Measurements from ENCODE around the gene FAM181A. TPM values are rescaled to one million over a fixed set of nuclear protein-coding genes. Genes with fewer than 3 reads are reported as not detected.

Gene FAM181A
- total and polyA plus RNA-seq, 9 donors: 0.37 to 4.9 (median 0.82) TPM; not detected in 4

GRCh38 chr14:93891756-93892504, 35.2 kb upstream of the FAM181A start:
- H3K36me3 ChIP-seq: no peaks in the 10 kb centered on the region
- TF ChIP-seq POLR2A (IDR thresholded peaks at IDR 0.05) (no peak), EP300 (IDR thresholded peaks at IDR 0.05) (no peak), CTCF (IDR thresholded peaks at IDR 0.05) (no peak)
- H3K27me3 ChIP-seq: no peaks in the 10 kb centered on the region
- 77 to 80% (median 78%) methylated on average over 15 of the region's 15 CpGs for WGBS, 3 donors
- peaks cover 3% of the 10 kb centered on the region for H3K4me1 ChIP-seq (ENCODE audit: insufficient read depth)
- no peak overlapping the region for H3K27ac ChIP-seq
- no peak for DNase-seq
- no peak overlapping the region for H3K4me3 ChIP-seq
- no peaks in the 10 kb centered on the region for H3K9me3 ChIP-seq
- intact Hi-C loops (cut with DNase I): loop anchor here in 3 of 4 donors (5.0 to 10.0 kb wide), 3 partner anchors 97 to 237 kb away; no protein-coding TSS in a partner anchor

GRCh38 chr14:93892505-93892839, 34.7 kb upstream of the FAM181A start:
- Histone ChIP-seq H3K4me3 (no peak overlapping the region), H3K27me3 (no peaks in the 10 kb centered on the region), H3K36me3 (no peaks in the 10 kb centered on the region), H3K4me1 (ENCODE audit: insufficient read depth) (peaks cover 3% of the 10 kb centered on the region), H3K27ac (no peak overlapping the region), H3K9me3 (no peaks in the 10 kb centered on the region)
- no peak for TF ChIP-seq EP300 (IDR thresholded peaks at IDR 0.05)
- TF ChIP-seq POLR2A (IDR thresholded peaks at IDR 0.05): no peak
- DNase-seq: no peak
- intact Hi-C loops (cut with DNase I): loop anchor here in 3 of 4 donors (5.0 to 10.0 kb wide), 3 partner anchors 98 to 238 kb away; no protein-coding TSS in a partner anchor
- 53 to 64% (median 59%) methylated on average over 5 of the region's 5 CpGs for WGBS, 3 donors

- TF ChIP-seq CTCF (IDR thresholded peaks at IDR 0.05) (peak; percentile 67 to 91 (median 77)), EP300 (IDR thresholded peaks at IDR 0.05) (no peak)
These were observed 34.1 kb upstream of the FAM181A start for GRCh38 chr14:93892923-93893558.

GRCh38 chr14:93893661-93894261, 33.4 kb upstream of the FAM181A start:
- DNase-seq: no peak
- Histone ChIP-seq H3K36me3 (no peaks in the 10 kb centered on the region), H3K27me3 (no peaks in the 10 kb centered on the region), H3K4me1 (ENCODE audit: insufficient read depth) (peaks cover 3% of the 10 kb centered on the region), H3K4me3 (no peak overlapping the region), H3K27ac (no peak overlapping the region), H3K9me3 (no peaks in the 10 kb centered on the region)
- 48 to 50% (median 49%) methylated on average over 12 of the region's 12 CpGs for WGBS, 3 donors
- TF ChIP-seq POLR2A (IDR thresholded peaks at IDR 0.05): no peak
- TF ChIP-seq EP300 (IDR thresholded peaks at IDR 0.05): no peak
- no peak for TF ChIP-seq CTCF (IDR thresholded peaks at IDR 0.05)
- intact Hi-C loops (cut with DNase I): loop anchor here in 3 of 4 donors (5.0 to 10.0 kb wide), 3 partner anchors 99 to 239 kb away; no protein-coding TSS in a partner anchor

More at GRCh38 chr14:93892923-93893558, 34.1 kb upstream of the FAM181A start:
- 32% methylated on average over 13 of the region's 13 CpGs for WGBS, 3 donors
- H3K27ac ChIP-seq: no peak overlapping the region
- no peaks in the 10 kb centered on the region for H3K27me3 ChIP-seq
- peaks cover 3% of the 10 kb centered on the region for H3K4me1 ChIP-seq (ENCODE audit: insufficient read depth)
- DNase-seq: peak; percentile 59 to 82 (median 78)
- no peaks in the 10 kb centered on the region for H3K36me3 ChIP-seq
- no peaks in the 10 kb centered on the region for H3K9me3 ChIP-seq
- no peak overlapping the region for H3K4me3 ChIP-seq
- intact Hi-C loops (cut with DNase I): loop anchor here in 3 of 4 donors (5.0 to 10.0 kb wide), 3 partner anchors 98 to 238 kb away; no protein-coding TSS in a partner anchor
